Lung (tissue), 12 donors: ENCODE measurements around the gene SLC9A9. TPM values are rescaled to one million over a fixed set of nuclear protein-coding genes. Genes with fewer than 3 reads are reported as not detected.

Experiments
- ATAC-seq: fragments of 200-7000 bp; cut with Tn5 transposase; one replicate; pipeline ENCODE4 v1.9.1; 2020; ENCODE audit warnings: moderate number of reproducible peaks; ENCODE audit not compliant: insufficient read depth, low FRiP score
- DNase-seq, 3 donors: peaks; one replicate each; pipeline ENCODE4 v3.0.0-alpha.2; 2013 to 2017
- H3K27ac ChIP-seq, 2 donors: one replicate each; pipeline ENCODE4 v1.5.1; 2013; ENCODE audit warnings: mild to moderate bottlenecking in 2 of 2, moderate library complexity in 2 of 2, control low read depth in 1 of 2, inconsistent platforms in 1 of 2, low read depth in 1 of 2, low read length in 1 of 2
- H3K27me3 ChIP-seq, 3 donors: one replicate each; pipeline ENCODE4 v1.5.1; 2013; ENCODE audit warnings: low read length in 2 of 3; ENCODE audit not compliant: control insufficient read depth in 3 of 3, insufficient read depth in 3 of 3
- H3K36me3 ChIP-seq, 4 donors: one replicate each; pipeline ENCODE4 v1.5.1; 2013; ENCODE audit warnings: low read length in 4 of 4, mild to moderate bottlenecking in 1 of 4, moderate library complexity in 1 of 4; ENCODE audit not compliant: control insufficient read depth in 4 of 4, insufficient read depth in 4 of 4
- H3K4me1 ChIP-seq, 5 donors: one replicate each; pipeline ENCODE4 v1.5.1; 2013; ENCODE audit warnings: low read length in 5 of 5, mild to moderate bottlenecking in 2 of 5, moderate library complexity in 1 of 5; ENCODE audit not compliant: control insufficient read depth in 5 of 5, insufficient read depth in 5 of 5
- H3K4me3 ChIP-seq: one replicate; pipeline ENCODE4 v1.5.1; 2013; ENCODE audit warnings: mild to moderate bottlenecking, control low read depth, moderate library complexity
- H3K9ac ChIP-seq, 2 donors: one replicate each; pipeline ENCODE4 v1.5.1; 2013; ENCODE audit warnings: low read length in 2 of 2, control low read depth in 1 of 2; ENCODE audit not compliant: insufficient read depth in 1 of 2
- H3K9me3 ChIP-seq, 4 donors: one replicate each; pipeline ENCODE4 v1.5.1; 2013; ENCODE audit warnings: low read length in 3 of 4, mild to moderate bottlenecking in 1 of 4, moderate library complexity in 1 of 4; ENCODE audit not compliant: control insufficient read depth in 4 of 4, insufficient read depth in 3 of 4
- CTCF ChIP-seq: IDR thresholded peaks from 2 replicates; pipeline ENCODE4 v1.5.1; 2012; ENCODE audit warnings: mild to moderate bottlenecking; ENCODE audit errors: control extremely low read depth, extremely low read depth
- WGBS, 2 donors: extraction: QIAGEN DNeasy Blood & Tissue Kit; methylation state at CpG; one replicate each; pipeline ENCODE4 v1.1.7; 2013; 5-methylcytosine and 5-hydroxymethylcytosine counted together
- polyA plus RNA-seq, 2 donors: library from polyadenylated mRNA; stranded (reverse); fragments of 200-250 nt; gene quantifications; one replicate each; pipeline ENCODE4 v1.2.1, GENCODE V29; 2013
- total RNA-seq, 2 donors: library from RNA; depleted of rRNA in 1 of 2; stranded (reverse); fragments of >200 nt in 1 of 2; gene quantifications; one replicate each; pipeline ENCODE4 v1.2.1, GENCODE V29; 2014 to 2021
- donor health status: control.
- donor health status: control.
- donor health status: Bipolar disorder and iron deficiency.
- donor health status: healthy.
- donor health status: DM: yes; HTN: yes; CAD: no.

Gene SLC9A9
- total and polyA plus RNA-seq, 4 donors, result 2.2 to 66.3 (median 8.2) TPM

GRCh38 chr3:143367171-143367570 lies 481.1 kb downstream of the SLC9A9 start:
- no peak for DNase-seq
- TF ChIP-seq CTCF, result no peak
- Histone ChIP-seq H3K9me3 (peaks cover 0 to 4% (median 0%) of the 10 kb centered on the region in 4 donors), H3K4me3 (no peak overlapping the region), H3K4me1 (peaks cover 0 to 7% (median 0%) of the 10 kb centered on the region in 5 donors), H3K36me3 (no peaks in the 10 kb centered on the region), H3K9ac (no peak overlapping the region), H3K27me3 (no peaks in the 10 kb centered on the region), H3K27ac (no peak overlapping the region)
- no peak for ATAC-seq
- 67 to 75% methylated on average over 1 of the region's 1 CpG for WGBS, 2 donors

- Histone ChIP-seq H3K27ac (no peak overlapping the region), H3K9me3 (peaks cover 0 to 4% (median 0%) of the 10 kb centered on the region in 4 donors), H3K9ac (no peak overlapping the region), H3K4me3 (no peak overlapping the region), H3K36me3 (no peaks in the 10 kb centered on the region), H3K4me1 (peaks cover 0 to 7% (median 0%) of the 10 kb centered on the region in 5 donors), H3K27me3 (no peaks in the 10 kb centered on the region)
- no peak for TF ChIP-seq CTCF
- ATAC-seq (no peak), DNase-seq (no peak)
- WGBS, 2 donors, result 83 to 96% methylated on average over 1 of the region's 1 CpG
These were observed 481.6 kb downstream of the SLC9A9 start for GRCh38 chr3:143366672-143367071.

- no peak for ATAC-seq
- 84 to 91% methylated on average over 1 of the region's 1 CpG for WGBS, 2 donors
- Histone ChIP-seq H3K4me3 (no peak overlapping the region), H3K36me3 (no peaks in the 10 kb centered on the region), H3K9me3 (peaks cover 0 to 4% (median 1%) of the 10 kb centered on the region in 4 donors), H3K4me1 (peaks cover 0 to 7% (median 0%) of the 10 kb centered on the region in 5 donors), H3K9ac (no peak overlapping the region), H3K27me3 (no peaks in the 10 kb centered on the region), H3K27ac (no peak overlapping the region)
- no peak for TF ChIP-seq CTCF
- DNase-seq, result no peak
These were observed 484.3 kb downstream of the SLC9A9 start for GRCh38 chr3:143363949-143364348.

- DNase-seq (no peak), ATAC-seq (no peak)
- Histone ChIP-seq H3K9me3 (peaks cover 0 to 4% (median 1%) of the 10 kb centered on the region in 4 donors), H3K36me3 (no peaks in the 10 kb centered on the region), H3K4me3 (no peak overlapping the region), H3K27me3 (no peaks in the 10 kb centered on the region), H3K9ac (no peak overlapping the region), H3K27ac (no peak overlapping the region), H3K4me1 (peaks cover 0 to 7% (median 0%) of the 10 kb centered on the region in 5 donors)
- WGBS, 2 donors, result 22 to 47% methylated on average over 3 of the region's 3 CpGs
- no peak for TF ChIP-seq CTCF
These were observed 485.0 kb downstream of the SLC9A9 start for GRCh38 chr3:143363276-143363675.
